SK-N-SH (cell line): ENCODE data around the gene GARIN1A. TPM values are rescaled to one million over a fixed set of nuclear protein-coding genes. Genes with fewer than 3 reads are reported as not detected.
"Not testable (repeated sequence)": the region's sequence is repeated elsewhere in the genome, so short reads cannot be mapped to it uniquely, and the experiment has no call there.

Experiments
- CTCF ChIA-PET: fragments of 300-600, 350-600 bp; formaldehyde crosslinking; extraction: SDS; loops from one replicate; lab custom pipeline; 2021; lab: Yijun Ruan, JAX
- POLR2A ChIA-PET: fragments of 350-600 bp; sonication (Branson Sonifier 250); formaldehyde crosslinking; extraction: SDS; loops from one replicate; lab custom pipeline; 2020; ENCODE audit warnings: antibody characterized with exemption, inconsistent platforms; lab: Yijun Ruan, JAX
- DNase-seq: peaks from one replicate; pipeline ENCODE4 v3.0.0; 2012
- H2AFZ ChIP-seq: fragments of 200-600 bp; sonication (generic); 2 replicates; pipeline ENCODE4 v1.8.1; 2016; ENCODE audit warnings: antibody characterized with exemption, mild to moderate bottlenecking, low read depth
- H3F3A ChIP-seq: fragments of 200-600 bp; sonication (generic); replicated peaks from 2 replicates; pipeline ENCODE3; 2016; ENCODE audit warnings: antibody characterized with exemption, mild to moderate bottlenecking; ENCODE audit not compliant: insufficient read depth
- H3K27ac ChIP-seq, 2 experiments: fragments of 200-500 bp in 1 of 2; fragments of 200-600 bp in 1 of 2; sonication (Bioruptor generic) in 1 of 2; sonication (generic), shearing (Covaris generic) in 1 of 2; 2 replicates each; pipeline versions ENCODE4 v1.5.1 to v1.6.1; 2014 to 2016; ENCODE audit warnings: low read depth in 2 of 2, inconsistent platforms in 1 of 2, low read length in 1 of 2, mild to moderate bottlenecking in 1 of 2, mixed read lengths in 1 of 2
- H3K27me3 ChIP-seq: fragments of 200-600 bp; sonication (generic), shearing (Covaris generic); 2 replicates; pipeline ENCODE4 v1.6.1; 2016; ENCODE audit warnings: mixed run types; ENCODE audit not compliant: insufficient read depth
- H3K36me3 ChIP-seq, 2 experiments: fragments of 200-500 bp in 1 of 2; fragments of 200-600 bp in 1 of 2; sonication (Bioruptor generic) in 1 of 2; sonication (generic) in 1 of 2; replicated peaks in 1 of 2; 2 replicates each; pipeline versions ENCODE3 to v1.5.1; 2014 to 2016; ENCODE audit warnings: low read length in 1 of 2, mild to moderate bottlenecking in 1 of 2; ENCODE audit not compliant: insufficient read depth in 2 of 2, control insufficient read depth in 1 of 2
- H3K4me1 ChIP-seq, 2 experiments: fragments of 200-500 bp in 1 of 2; fragments of 200-600 bp in 1 of 2; sonication (Bioruptor generic) in 1 of 2; sonication (generic), shearing (Covaris generic) in 1 of 2; 2 replicates each; pipeline versions ENCODE4 v1.5.1 to v1.6.1; 2014 to 2016; ENCODE audit warnings: low read depth in 1 of 2, low read length in 1 of 2, mixed run types in 1 of 2; ENCODE audit not compliant: insufficient read depth in 2 of 2, control insufficient read depth in 1 of 2
- H3K4me2 ChIP-seq: fragments of 200-600 bp; sonication (generic), shearing (Covaris generic); 2 replicates; pipeline ENCODE4 v1.6.1; 2017; ENCODE audit warnings: mixed run types
- H3K4me3 ChIP-seq, 2 experiments: fragments of 200-500 bp in 1 of 2; fragments of 200-600 bp in 1 of 2; sonication (Bioruptor generic) in 1 of 2; sonication (generic), shearing (Covaris generic) in 1 of 2; 2 replicates each; pipeline versions ENCODE4 v1.5.1 to v1.8.1; 2014 to 2016; ENCODE audit warnings: low read depth in 2 of 2, inconsistent platforms in 1 of 2, low read length in 1 of 2, mild to moderate bottlenecking in 1 of 2, mixed read lengths in 1 of 2, moderate library complexity in 1 of 2
- H3K79me2 ChIP-seq: fragments of 200-600 bp; sonication (generic); 2 replicates; pipeline ENCODE4 v1.8.1; 2017; ENCODE audit warnings: mild to moderate bottlenecking; ENCODE audit not compliant: insufficient read depth
- H3K9ac ChIP-seq: fragments of 200-600 bp; sonication (generic); 2 replicates; pipeline ENCODE4 v1.6.1; 2017; ENCODE audit warnings: mixed run types
- H3K9me2 ChIP-seq: fragments of 200-600 bp; sonication (generic); 2 replicates; pipeline ENCODE4 v1.6.1; 2017; ENCODE audit warnings: mixed run types
- H3K9me3 ChIP-seq: fragments of 200-600 bp; sonication (generic); 2 replicates; pipeline ENCODE4 v1.6.1; 2017; ENCODE audit warnings: mixed run types, mild to moderate bottlenecking, moderate library complexity
- H4K20me1 ChIP-seq: fragments of 200-600 bp; sonication (generic); 2 replicates; pipeline ENCODE4 v1.6.1; 2017; ENCODE audit warnings: mild to moderate bottlenecking, mixed run types; ENCODE audit not compliant: insufficient read depth
- CHD2 ChIP-seq: fragments of 150-350 bp; IDR thresholded peaks from 2 replicates; pipeline ENCODE4 v1.6.1; 2018; ENCODE audit warnings: low read length; ENCODE audit not compliant: partially characterized antibody
- CTCF ChIP-seq: fragments of 200-600 bp; sonication (generic); IDR thresholded peaks from 2 replicates; pipeline ENCODE4 v1.6.1; 2017; ENCODE audit warnings: antibody characterized with exemption, mild to moderate bottlenecking, moderate library complexity
- ELF1 ChIP-seq: IDR thresholded peaks from 2 replicates; pipeline ENCODE4 v1.4.0; 2012
- EP300 ChIP-seq, 2 experiments: IDR thresholded peaks; 2 replicates each; pipeline versions ENCODE4 v1.4.0 to v1.6.1; 2012; ENCODE audit warnings: borderline replicate concordance in 1 of 2, low read depth in 1 of 2, low read length in 1 of 2
- EZH2phosphoT487 ChIP-seq: fragments of 200-600 bp; sonication (generic); IDR thresholded peaks from 2 replicates; pipeline ENCODE4 v1.6.1; 2017; ENCODE audit warnings: low read depth, mixed run types, mild to moderate bottlenecking, antibody characterized with exemption, moderate library complexity, borderline replicate concordance
- FOSL2 ChIP-seq: IDR thresholded peaks from 2 replicates; pipeline ENCODE4 v1.4.0; 2012; ENCODE audit warnings: low read depth, mild to moderate bottlenecking, moderate library complexity, borderline replicate concordance
- FOXJ3 ChIP-seq: sonication (generic); formaldehyde crosslinking; IDR thresholded peaks from 2 replicates; pipeline ENCODE4 v1.5.1; 2020; ENCODE audit warnings: mild to moderate bottlenecking, missing genetic modification reagents
- JUND ChIP-seq: IDR thresholded peaks from 2 replicates; pipeline ENCODE4 v1.4.0; 2012
- MXI1 ChIP-seq: IDR thresholded peaks from 2 replicates; pipeline ENCODE4 v1.6.1; 2012; ENCODE audit warnings: mild to moderate bottlenecking, low read depth, low read length, improper control_type of control experiment
- NFIC ChIP-seq: IDR thresholded peaks from 2 replicates; pipeline ENCODE4 v1.4.0; 2012; ENCODE audit warnings: borderline replicate concordance
- POLR2AphosphoS5 ChIP-seq: IDR thresholded peaks from 2 replicates; pipeline ENCODE4 v1.6.1; 2012; ENCODE audit warnings: low read depth, low read length
- RAD21 ChIP-seq: IDR thresholded peaks from 2 replicates; pipeline ENCODE4 v1.6.1; 2012; ENCODE audit warnings: mild to moderate bottlenecking, low read length
- RFX5 ChIP-seq: IDR thresholded peaks from 2 replicates; pipeline ENCODE4 v1.6.1; 2012; ENCODE audit warnings: mild to moderate bottlenecking, improper control_type of control experiment, low read length
- TAF1 ChIP-seq: IDR thresholded peaks from 2 replicates; pipeline ENCODE4 v1.6.1; 2012; ENCODE audit warnings: low read depth, mild to moderate bottlenecking, low read length, moderate library complexity, borderline replicate concordance
- TEAD4 ChIP-seq: IDR thresholded peaks from 2 replicates; pipeline ENCODE4 v1.4.0; 2012; ENCODE audit warnings: mild to moderate bottlenecking, borderline replicate concordance; ENCODE audit not compliant: insufficient read depth
- YY1 ChIP-seq: IDR thresholded peaks from 2 replicates; pipeline ENCODE4 v1.4.0; 2012; ENCODE audit warnings: low read depth, mild to moderate bottlenecking
- ZBTB33 ChIP-seq: IDR thresholded peaks from 2 replicates; pipeline ENCODE4 v1.4.0; 2012; ENCODE audit warnings: low read depth, borderline replicate concordance
- WGBS: methylation state at CpG from one replicate; pipeline ENCODE4 v1.1.6; 2017; ENCODE audit warnings: low lambda C conversion rate; 5-methylcytosine and 5-hydroxymethylcytosine counted together
- polyA plus RNA-seq, 3 experiments: library from polyadenylated mRNA; depleted of rRNA; stranded (reverse); fragments of >200 nt; gene quantifications; 2 replicates each; pipeline ENCODE4 v1.2.3, GENCODE V29; 2012
- TF ChIP-seq, protein P1 (sequence below): IDR thresholded peaks from 2 replicates; pipeline ENCODE4 v1.4.0; 2012; ENCODE audit warnings: low read depth

The GARIN1A gene
- polyA plus RNA-seq, 1 of the 3 experiments (the other 2 are of a cell fraction) = 1.2 TPM

GRCh38 chr7:128681794-128682537 is 9.9 kb downstream of the GARIN1A start:
- H3K4me1 ChIP-seq = no peaks in the 10 kb centered on the region
- POLR2A ChIA-PET = interaction anchor here (0.7 kb wide), 1 partner anchor 13 kb away, joined by 4 read pairs; no protein-coding TSS in a partner anchor
- TF ChIP-seq FOXJ3 (CRISPR knock-in tag) = no peak
- TF ChIP-seq EP300 (IDR thresholded peaks at IDR 0.05; ENCODE audit: borderline replicate concordance in 1 of 2, low read depth in 1 of 2, low read length in 1 of 2) = no peak
- TF ChIP-seq MXI1 = no peak
- TF ChIP-seq POLR2AphosphoS5 = no peak
- TF ChIP-seq NFIC = no peak
- TF ChIP-seq YY1 = no peak
- TF ChIP-seq RFX5 = no peak
- TF ChIP-seq JUND = no peak
- TF ChIP-seq, protein P1, sequence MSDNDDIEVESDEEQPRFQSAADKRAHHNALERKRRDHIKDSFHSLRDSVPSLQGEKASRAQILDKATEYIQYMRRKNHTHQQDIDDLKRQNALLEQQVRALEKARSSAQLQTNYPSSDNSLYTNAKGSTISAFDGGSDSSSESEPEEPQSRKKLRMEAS = no peak
- no peak for TF ChIP-seq CHD2
- no peak for TF ChIP-seq TEAD4
- no peak for TF ChIP-seq TAF1
- no peak for TF ChIP-seq ELF1
- no peak for TF ChIP-seq ZBTB33
- no peak for TF ChIP-seq EZH2phosphoT487
- no peak for TF ChIP-seq CTCF
- no peak for TF ChIP-seq FOSL2
- TF ChIP-seq RAD21 = no peak
- H2AFZ ChIP-seq = no peak overlapping the region
- no peaks in the 10 kb centered on the region for H3K27me3 ChIP-seq
- no peaks in the 10 kb centered on the region for H3K79me2 ChIP-seq
- H3K36me3 ChIP-seq = peaks cover 2 to 3% of the 10 kb centered on the region in 2 experiments
- H3K4me2 ChIP-seq = no peak overlapping the region
- H3K4me3 ChIP-seq = no peak overlapping the region
- no peaks in the 10 kb centered on the region for H3F3A ChIP-seq
- no peaks in the 10 kb centered on the region for H3K9me2 ChIP-seq
- no peak overlapping the region for H3K27ac ChIP-seq
- H4K20me1 ChIP-seq = no peaks in the 10 kb centered on the region
- CTCF ChIA-PET = interaction anchor here (0.8 to 5.9 kb wide), 7 partner anchors 9 to 335 kb away, joined by 3 to 28 read pairs (median 4); partner anchors contain the start of gene GARIN1A
- no peak overlapping the region for H3K9ac ChIP-seq
- DNase-seq = no peak
- H3K9me3 ChIP-seq = no peaks in the 10 kb centered on the region
- 74% methylated on average over 3 of the region's 3 CpGs for WGBS

DNA sequence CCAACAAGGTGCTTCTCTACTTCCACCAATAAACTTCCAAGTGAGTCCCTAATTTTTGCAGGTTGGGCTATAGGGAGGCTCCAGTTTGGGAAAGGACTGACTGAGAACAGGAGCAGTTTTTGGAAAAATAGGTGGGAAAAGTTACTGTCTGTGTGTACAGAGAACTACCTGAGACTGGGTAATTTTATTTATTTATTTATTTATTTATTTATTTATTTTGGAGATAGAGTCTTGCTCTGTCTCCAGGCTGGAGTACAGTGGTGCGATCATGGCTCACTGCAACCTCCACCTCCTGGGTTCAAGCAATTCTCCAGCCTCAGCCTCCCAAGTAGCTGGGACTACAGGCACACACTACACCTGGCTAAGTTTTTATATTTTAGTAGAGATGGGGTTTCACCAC is 11.2 kb downstream of the GARIN1A start:
- H3K9me2 ChIP-seq, H3K9ac ChIP-seq, H3K27ac ChIP-seq, H3K36me3 ChIP-seq, H3K27me3 ChIP-seq, H3K4me1 ChIP-seq, H2AFZ ChIP-seq, H4K20me1 ChIP-seq, H3K79me2 ChIP-seq, H3K4me3 ChIP-seq, H3F3A ChIP-seq, H3K4me2 ChIP-seq, H3K9me3 ChIP-seq, POLR2A ChIA-PET, DNase-seq: not testable (repeated sequence)
- CTCF ChIA-PET = interaction anchor here (0.7 to 5.9 kb wide), 2 partner anchors 11 to 20 kb away, joined by 4 to 28 read pairs; partner anchors contain the start of gene GARIN1A
- WGBS = 97% methylated on average over 1 of the region's 1 CpG

DNA sequence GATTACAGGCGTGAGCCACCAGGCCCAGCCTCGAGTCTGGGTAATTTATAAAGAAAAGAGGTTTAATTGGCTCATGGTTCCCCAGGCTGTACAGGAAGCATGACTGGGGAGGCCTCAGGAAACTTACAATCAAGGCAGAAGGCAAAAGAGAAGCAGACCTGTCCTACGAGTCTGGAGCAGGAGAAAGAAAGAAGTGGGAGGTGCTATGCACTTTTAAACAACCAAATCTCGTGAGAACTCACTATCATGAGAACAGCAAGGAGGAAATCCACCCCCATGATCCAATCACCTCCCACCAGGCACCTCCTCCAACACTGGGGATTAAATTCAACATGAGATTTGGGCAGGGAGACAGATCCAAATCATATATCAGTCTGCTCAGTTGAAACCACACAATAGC is 11.6 kb downstream of the GARIN1A start:
- CTCF ChIA-PET = interaction anchor here (0.7 to 5.9 kb wide), 4 partner anchors 9 to 200 kb away, joined by 3 to 28 read pairs (median 4); partner anchors contain the start of gene GARIN1A
- H3K4me2 ChIP-seq, H3K27me3 ChIP-seq, H3K9me3 ChIP-seq, H3K36me3 ChIP-seq, DNase-seq, H4K20me1 ChIP-seq, H3K4me1 ChIP-seq, H3F3A ChIP-seq, H3K27ac ChIP-seq, H3K4me3 ChIP-seq, H2AFZ ChIP-seq, POLR2A ChIA-PET, H3K9ac ChIP-seq, H3K9me2 ChIP-seq, H3K79me2 ChIP-seq: not testable (repeated sequence)
- WGBS = 63% methylated on average over 4 of the region's 4 CpGs
